Kidney (tissue), 14 donors: Measurements from ENCODE around the gene CA10. TPM values are rescaled to one million over a fixed set of nuclear protein-coding genes. Genes with fewer than 3 reads are reported as not detected.

Experiments used
- DNase-seq, 5 donors: peaks; one replicate each; pipeline ENCODE4 v3.0.0-alpha.2; 2013 to 2020
- FAIRE-seq: peaks from 2 replicates; lab custom pipeline; 2012; peaks lifted over from hg19 to GRCh38; lab: Jason Lieb, UNC
- H3K27ac ChIP-seq, 2 donors: one replicate each; pipeline ENCODE4 v1.7.0; 2013; ENCODE audit warnings: low read depth in 2 of 2, low read length in 2 of 2, inconsistent platforms in 1 of 2
- H3K27me3 ChIP-seq: one replicate; pipeline ENCODE4 v1.7.1; 2013; ENCODE audit warnings: low read length, inconsistent platforms; ENCODE audit not compliant: control insufficient read depth, insufficient read depth
- H3K36me3 ChIP-seq, 3 donors: one replicate each; pipeline versions ENCODE4 v1.7.0 to v1.7.1; 2013; ENCODE audit warnings: low read length in 3 of 3, control low read depth in 1 of 3, inconsistent platforms in 1 of 3; ENCODE audit not compliant: insufficient read depth in 3 of 3, control insufficient read depth in 2 of 3
- H3K4me1 ChIP-seq, 3 donors: one replicate each; pipeline versions ENCODE4 v1.7.0 to v1.7.1; 2013; ENCODE audit warnings: low read length in 3 of 3, inconsistent platforms in 1 of 3, low read depth in 1 of 3; ENCODE audit not compliant: control insufficient read depth in 2 of 3, insufficient read depth in 2 of 3
- H3K4me3 ChIP-seq, 3 donors: one replicate each; pipeline versions ENCODE4 v1.7.0 to v1.8.1; 2013; ENCODE audit warnings: low read length in 3 of 3, control low read depth in 1 of 3, inconsistent platforms in 1 of 3
- H3K9ac ChIP-seq, 3 donors: one replicate each; pipeline versions ENCODE4 v1.7.0 to v1.7.1; 2013; ENCODE audit warnings: low read length in 3 of 3, control low read depth in 1 of 3, inconsistent platforms in 1 of 3
- H3K9me3 ChIP-seq, 3 donors: one replicate each; pipeline versions ENCODE4 v1.7.0 to v1.7.1; 2013; ENCODE audit warnings: low read length in 3 of 3, control low read depth in 1 of 3, inconsistent platforms in 1 of 3; ENCODE audit not compliant: control insufficient read depth in 2 of 3, insufficient read depth in 1 of 3
- CTCF ChIP-seq: IDR thresholded peaks from 3 replicates; pipeline ENCODE4 v1.5.1; 2012; ENCODE audit warnings: mild to moderate bottlenecking, moderate library complexity, borderline replicate concordance; ENCODE audit not compliant: insufficient read depth; ENCODE audit errors: extremely low read depth
- intact Hi-C: fragments of 100-400 bp; cut with DNase I; formaldehyde crosslinking; loops from one replicate; pipeline ENCODE4 v1.11.1; 2022
- polyA plus RNA-seq: library from polyadenylated mRNA; stranded (reverse); fragments of 350-450 nt; fragmentation: Illumina TruSeq; extraction: RNeasy Lipid Tissue Mini Kit (QIAGEN cat#74804); gene quantifications from one replicate; pipeline ENCODE4 v1.2.3, GENCODE V29; 2014; ENCODE audit warnings: low read depth, low replicate concordance; ENCODE audit not compliant: insufficient read depth
- total RNA-seq: library from RNA; stranded (reverse); fragmentation: NEBNext Ultra II Directional; extraction: Animal tissue kit (Norgen Biotek cat#: 25700); gene quantifications from one replicate; pipeline ENCODE4 v1.2.1, GENCODE V29; 2021
- donor health status: control.
- donor health status: control.
- donor health status: control.
- donor health status: control.
- donor health status: control.
- donor health status: DM: yes; HTN: yes; CAD: no.
- donor health status: Normal renal cell carcinoma (clear cell type).

Gene CA10
- total and polyA plus RNA-seq, 2 donors from 2014 or later = 3.7 to 9.8 TPM

GRCh38 chr17:52155301-52155700 is 3.2 kb downstream of the CA10 start:
- no peaks in the 10 kb centered on the region for H3K9me3 ChIP-seq
- no peak overlapping the region for H3K9ac ChIP-seq
- H3K4me3 ChIP-seq = no peak overlapping the region
- peaks cover 32% of the 10 kb centered on the region for H3K27me3 ChIP-seq
- no peak for TF ChIP-seq CTCF
- intact Hi-C loops = no loop called here
- no peaks in the 10 kb centered on the region for H3K36me3 ChIP-seq
- DNase-seq (no peak), FAIRE-seq (no peak)
- no peaks in the 10 kb centered on the region for H3K4me1 ChIP-seq
- H3K27ac ChIP-seq = no peak overlapping the region

- Histone ChIP-seq H3K4me3 (no peak overlapping the region), H3K4me1 (no peaks in the 10 kb centered on the region), H3K9me3 (no peaks in the 10 kb centered on the region), H3K27ac (peak overlapping the region in 1 of 2 donors; percentile 8), H3K36me3 (no peaks in the 10 kb centered on the region), H3K9ac (no peak overlapping the region), H3K27me3 (peaks cover 24% of the 10 kb centered on the region)
- DNase-seq (no peak), FAIRE-seq (no peak)
- intact Hi-C loops = no loop called here
- no peak for TF ChIP-seq CTCF
These were observed 4.0 kb downstream of the CA10 start for GRCh38 chr17:52154466-52154865.

DNA sequence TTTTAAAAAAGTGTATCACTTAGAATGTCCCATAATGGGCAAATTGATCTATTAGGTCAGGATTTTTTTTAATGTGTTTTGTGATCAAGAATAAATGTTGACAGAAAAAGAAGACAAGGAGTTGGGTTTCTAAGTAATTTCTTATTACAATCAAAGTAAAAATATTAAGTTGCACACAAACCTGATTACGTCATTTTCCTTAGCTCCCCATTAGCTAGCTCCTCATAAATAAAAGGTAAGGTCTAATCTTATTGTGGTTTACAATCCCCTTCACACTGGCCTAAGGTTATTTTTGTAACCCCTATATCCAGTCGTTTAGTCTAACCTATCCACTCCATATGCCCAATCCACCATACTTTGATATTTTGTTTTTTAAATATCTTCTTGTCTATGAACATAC is 7.6 kb downstream of the CA10 start:
- TF ChIP-seq CTCF = no peak
- DNase-seq (no peak), FAIRE-seq (peak; percentile 17)
- intact Hi-C loops = no loop called here
- H3K4me1 ChIP-seq = peaks cover 0 to 8% (median 0%) of the 10 kb centered on the region in 3 donors
- H3K36me3 ChIP-seq = no peaks in the 10 kb centered on the region
- H3K4me3 ChIP-seq = no peak overlapping the region
- no peaks in the 10 kb centered on the region for H3K9me3 ChIP-seq
- no peak overlapping the region for H3K9ac ChIP-seq
- H3K27ac ChIP-seq = no peak overlapping the region
- H3K27me3 ChIP-seq = peaks cover 6% of the 10 kb centered on the region

GRCh38 chr17:52149626-52150025 is 8.9 kb downstream of the CA10 start:
- Histone ChIP-seq H3K4me1 (peaks cover 0 to 8% (median 0%) of the 10 kb centered on the region in 3 donors), H3K36me3 (no peaks in the 10 kb centered on the region), H3K9me3 (no peaks in the 10 kb centered on the region), H3K9ac (no peak overlapping the region), H3K27ac (peak overlapping the region; percentile 40 to 47), H3K4me3 (no peak overlapping the region), H3K27me3 (no peaks in the 10 kb centered on the region)
- DNase-seq = no peak
- TF ChIP-seq CTCF = no peak
- intact Hi-C loops = no loop called here
- no peak for FAIRE-seq
